GM12801 (cell line): Measurements from ENCODE around the gene ST6GALNAC2.

Experiments used
- CTCF ChIP-seq: IDR thresholded peaks from one replicate; pipeline ENCODE4 v1.5.1; 2011; ENCODE audit warnings: control low read depth; ENCODE audit not compliant: insufficient read length; ENCODE audit errors: extremely low read depth

The ST6GALNAC2 gene

DNA sequence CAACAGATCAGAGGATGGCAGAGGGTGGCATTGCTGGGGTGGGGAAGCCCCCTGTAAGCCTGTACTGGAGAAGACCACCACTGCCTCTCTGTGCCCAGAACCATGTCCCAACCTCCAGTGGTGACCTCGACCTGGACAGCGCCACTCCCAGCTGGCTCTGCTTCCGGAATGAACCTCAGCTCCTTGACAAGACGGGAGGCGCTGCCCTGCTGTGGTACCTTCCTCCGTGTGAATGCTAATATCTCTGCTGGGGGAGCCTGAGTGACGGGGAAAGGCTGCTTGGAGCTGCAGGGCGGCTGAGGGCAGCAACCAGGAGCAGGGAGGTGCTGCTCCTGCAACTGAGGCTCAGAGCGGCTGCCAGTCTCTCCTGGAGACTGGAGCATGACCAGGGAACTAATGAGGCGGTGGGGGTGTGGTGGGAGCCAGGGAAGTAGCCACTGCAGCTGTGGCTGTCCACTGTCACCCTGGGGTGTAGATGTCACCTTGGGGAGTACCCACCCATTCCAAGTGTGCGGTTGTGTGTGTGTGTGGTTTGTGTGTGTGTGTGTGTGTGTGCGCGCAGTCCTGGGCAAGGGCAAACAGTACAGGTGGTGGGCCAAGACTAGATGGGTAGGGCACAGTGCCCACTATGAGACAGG, 39.6 kb downstream of the ST6GALNAC2 start:
- TF ChIP-seq CTCF = no peak

- no peak for TF ChIP-seq CTCF
Measured at GRCh38 chr17:76544546-76545365, 40.9 kb downstream of the ST6GALNAC2 start.

- TF ChIP-seq CTCF = no peak
Measured at GRCh38 chr17:76543826-76544545, 41.7 kb downstream of the ST6GALNAC2 start.

GRCh38 chr17:76543482-76543825, 42.2 kb downstream of the ST6GALNAC2 start:
- TF ChIP-seq CTCF = no peak

GRCh38 chr17:76542984-76543383, 42.7 kb downstream of the ST6GALNAC2 start:
- TF ChIP-seq CTCF = no peak

GRCh38 chr17:76542566-76542971, 43.1 kb downstream of the ST6GALNAC2 start:
- no peak for TF ChIP-seq CTCF

GRCh38 chr17:76541739-76542454, 43.8 kb downstream of the ST6GALNAC2 start:
- no peak for TF ChIP-seq CTCF
